Endothelial cell of umbilical vein (primary cell): ENCODE results near the gene PDLIM5. TPM values are rescaled to one million over a fixed set of nuclear protein-coding genes. Genes with fewer than 3 reads are reported as not detected.

Experiments used
- BruUV-seq: library from RNA; stranded (reverse); fragments of 400-500 nt; replicated peaks from 2 replicates; lab custom pipeline; 2021; lab: Mats Ljungman, UMichigan
- CTCF ChIA-PET: fragments of 300-600, 350-600 bp; sonication (Branson Sonifier 250); formaldehyde crosslinking; loops from one replicate; lab custom pipeline; 2021; ENCODE audit warnings: antibody characterized with exemption, inconsistent platforms; lab: Charles Lee
- POLR2A ChIA-PET: fragments of 300-600, 350-600 bp; sonication (Branson Sonifier 250); formaldehyde crosslinking; loops from one replicate; lab custom pipeline; 2021; ENCODE audit warnings: antibody characterized with exemption, inconsistent platforms; lab: Charles Lee
- DNase-seq: peaks from one replicate; pipeline ENCODE4 v3.0.0-alpha.2; 2011; ENCODE audit warnings: low read depth, low spot score
- FAIRE-seq: peaks from 2 replicates; lab custom pipeline; 2011; peaks lifted over from hg19 to GRCh38; lab: Jason Lieb, UNC
- H2AFZ ChIP-seq: 2 replicates; pipeline ENCODE4 v1.6.0; 2012; ENCODE audit warnings: low read depth, low read length, control low read depth, inconsistent platforms
- H3K27ac ChIP-seq: 2 replicates; pipeline ENCODE4 v1.5.1; 2011; ENCODE audit warnings: low read depth, mild to moderate bottlenecking, control low read depth, low read length, moderate library complexity; ENCODE audit not compliant: insufficient read depth
- H3K27me3 ChIP-seq, 2 experiments: 2 replicates each; pipeline versions ENCODE4 v1.6.0 to v1.6.1; 2011; ENCODE audit warnings: low read length in 2 of 2, mixed read lengths in 1 of 2; ENCODE audit not compliant: control insufficient read depth in 2 of 2, insufficient read depth in 2 of 2
- H3K36me3 ChIP-seq, 2 experiments: 2 replicates in 1 of 2; 3 replicates in 1 of 2; pipeline ENCODE4 v1.5.1; 2011; ENCODE audit warnings: low read length in 2 of 2, mild to moderate bottlenecking in 1 of 2, moderate library complexity in 1 of 2; ENCODE audit not compliant: control insufficient read depth in 2 of 2, insufficient read depth in 2 of 2; ENCODE audit errors: extremely low read depth in 1 of 2
- H3K4me1 ChIP-seq: 3 replicates; pipeline ENCODE4 v1.5.1; 2011; ENCODE audit warnings: mild to moderate bottlenecking, low read length; ENCODE audit not compliant: control insufficient read depth, insufficient read depth; ENCODE audit errors: extremely low read depth
- H3K4me2 ChIP-seq: 2 replicates; pipeline ENCODE4 v1.6.1; 2011; ENCODE audit warnings: low read length, control low read depth, mixed read lengths; ENCODE audit not compliant: insufficient read depth
- H3K4me3 ChIP-seq, 3 experiments: fragments of 200-600 bp in 1 of 3; sonication (generic), shearing (Covaris generic) in 1 of 3; replicated peaks in 1 of 3; 2 replicates each; pipeline ENCODE4 v1.5.1; 2011 to 2016; ENCODE audit warnings: control low read depth in 3 of 3, low read length in 3 of 3, mild to moderate bottlenecking in 2 of 3, inconsistent platforms in 1 of 3, low read depth in 1 of 3, moderate library complexity in 1 of 3; ENCODE audit not compliant: insufficient read depth in 1 of 3
- H3K79me2 ChIP-seq: 2 replicates; pipeline ENCODE4 v1.6.0; 2012; ENCODE audit warnings: low read length, inconsistent platforms; ENCODE audit not compliant: control insufficient read depth, insufficient read depth
- H3K9ac ChIP-seq: replicated peaks from 2 replicates; pipeline ENCODE3; 2011; ENCODE audit warnings: low read length, control low read depth; ENCODE audit not compliant: insufficient read depth; ENCODE audit errors: extremely low read depth
- H3K9me1 ChIP-seq: replicated peaks from 3 replicates; pipeline ENCODE4 v1.6.0; 2011; ENCODE audit warnings: mild to moderate bottlenecking, low read length; ENCODE audit not compliant: control insufficient read depth, insufficient read depth; ENCODE audit errors: extremely low read depth
- H3K9me3 ChIP-seq: replicated peaks from 2 replicates; pipeline ENCODE4 v1.5.1; 2012; ENCODE audit warnings: low read length, inconsistent platforms; ENCODE audit not compliant: control insufficient read depth, insufficient read depth
- H4K20me1 ChIP-seq: replicated peaks from 2 replicates; pipeline ENCODE3; 2011; ENCODE audit warnings: mild to moderate bottlenecking, low read length; ENCODE audit not compliant: control insufficient read depth, insufficient read depth; ENCODE audit errors: extremely low read depth
- CTCF ChIP-seq, 2 donors: IDR thresholded peaks; 1 replicate in 1 of 2; 2 replicates in 1 of 2; pipeline ENCODE4 v1.5.1; 2011; ENCODE audit warnings: low read length in 2 of 2, mild to moderate bottlenecking in 2 of 2, moderate library complexity in 2 of 2, control low read depth in 1 of 2, inconsistent platforms in 1 of 2, low read depth in 1 of 2; ENCODE audit not compliant: insufficient read depth in 1 of 2; ENCODE audit errors: extremely low read depth in 1 of 2
- EZH2 ChIP-seq: IDR thresholded peaks from 2 replicates; pipeline ENCODE4 v1.6.1; 2012; ENCODE audit warnings: borderline replicate concordance, low read depth, mild to moderate bottlenecking, moderate library complexity, low read length, inconsistent platforms; ENCODE audit not compliant: severe bottlenecking
- FOS ChIP-seq: IDR thresholded peaks from 2 replicates; pipeline ENCODE4 v1.6.1; 2011; ENCODE audit warnings: mild to moderate bottlenecking, low read length, moderate library complexity, borderline replicate concordance; ENCODE audit not compliant: insufficient read depth
- GATA2 ChIP-seq: IDR thresholded peaks from 2 replicates; pipeline ENCODE4 v1.7.0; 2011; ENCODE audit warnings: low read depth, mild to moderate bottlenecking, moderate library complexity, mixed read lengths, low read length; ENCODE audit not compliant: insufficient read length, insufficient read depth
- JUN ChIP-seq: IDR thresholded peaks from 2 replicates; pipeline ENCODE4 v1.6.1; 2011; ENCODE audit warnings: borderline replicate concordance, low read depth; ENCODE audit not compliant: insufficient read length, insufficient read depth
- MAX ChIP-seq: IDR thresholded peaks from 2 replicates; pipeline ENCODE4 v1.6.1; 2011; ENCODE audit not compliant: insufficient read depth, insufficient read length
- MYC ChIP-seq: IDR thresholded peaks from one replicate; pipeline ENCODE4 v1.6.1; 2011; ENCODE audit warnings: mild to moderate bottlenecking, low read depth, low read length
- POLR2A ChIP-seq: IDR thresholded peaks from 2 replicates; pipeline ENCODE4 v1.6.1; 2012; ENCODE audit warnings: low read depth, mild to moderate bottlenecking, control low read depth, low read length
- POLR2AphosphoS5 ChIP-seq: IDR thresholded peaks from 2 replicates; pipeline ENCODE4 v1.6.1; 2012; ENCODE audit warnings: low read depth, mild to moderate bottlenecking, control low read depth, low read length, moderate library complexity; ENCODE audit not compliant: insufficient read depth
- dilution Hi-C: fragments of 300-500 bp; cut with MboI; formaldehyde crosslinking; loops from one replicate; pipeline ENCODE4 v1.15.0; 2019; ENCODE audit warnings: low sequenced_read_pairs; ENCODE audit not compliant: extremely low pct_ligation_motif_present
- intact Hi-C: fragments of 100-400 bp; cut with micrococcal nuclease; formaldehyde crosslinking; loops from one replicate; pipeline ENCODE4 v1.10.0; 2022
- polyA plus RNA-seq, 4 experiments: library from polyadenylated mRNA; depleted of rRNA in 3 of 4; stranded (reverse) in 3 of 4; unstranded in 1 of 4; fragments of >200 nt; gene quantifications; 2 replicates each; pipeline versions ENCODE4 v1.2.1 to v1.2.3, GENCODE V29; 2011 to 2012; ENCODE audit warnings: missing spikeins in 1 of 4
- total RNA-seq: library from RNA; stranded (reverse); gene quantifications from 2 replicates; pipeline ENCODE4 v1.2.3, GENCODE V29; 2021

The PDLIM5 gene
- total and polyA plus RNA-seq, 2 donors (not counting 3 experiments of a cell fraction or from before 2014, with no cell fraction given): 243 to 310 TPM

- FAIRE-seq: no peak
- H3K36me3 ChIP-seq: peaks cover 0 to 3% of the 10 kb centered on the region in 2 experiments
- H3K27me3 ChIP-seq: no peaks in the 10 kb centered on the region
- peaks cover 18% of the 10 kb centered on the region for H3K79me2 ChIP-seq
- DNase-seq: no peak
- H3K4me1 ChIP-seq: peaks cover 6% of the 10 kb centered on the region
- H4K20me1 ChIP-seq: no peaks in the 10 kb centered on the region
- H3K4me3 ChIP-seq: no peak overlapping the region
- dilution Hi-C loops (no loop called here), intact Hi-C loops (no loop called here)
- no peak overlapping the region for H3K27ac ChIP-seq
- BruUV-seq: no TSS peak
- POLR2A ChIA-PET: no interaction called here
- no peaks in the 10 kb centered on the region for H3K9me3 ChIP-seq
- H2AFZ ChIP-seq: no peak overlapping the region
- no peak overlapping the region for H3K9ac ChIP-seq
- no peak for TF ChIP-seq POLR2AphosphoS5
- no peak for TF ChIP-seq FOS
- no peak for TF ChIP-seq POLR2A
- no peak for TF ChIP-seq MAX
- no peak for TF ChIP-seq JUN
- TF ChIP-seq GATA2: no peak
- TF ChIP-seq CTCF (IDR thresholded peaks at IDR 0.05; ENCODE audit: extremely low read depth in 1 of 2, insufficient read depth in 1 of 2, low read depth in 1 of 2, low read length in 2 of 2): no peak
- no peak for TF ChIP-seq MYC
- no peak for TF ChIP-seq EZH2
- CTCF ChIA-PET: interaction anchor here (1.0 to 1.6 kb wide), 3 partner anchors 12 to 203 kb away, joined by 3 to 5 read pairs (median 3); no protein-coding TSS in a partner anchor
- H3K9me1 ChIP-seq: no peaks in the 10 kb centered on the region
- H3K4me2 ChIP-seq: no peak overlapping the region
Measured at GRCh38 chr4:94610145-94610544, 158.4 kb downstream of the PDLIM5 start.
